HEK293 (cell line): ENCODE data around the gene TC2N.

ENCODE experiments used
- CTCF ChIA-PET: fragments of 350-600 bp; formaldehyde crosslinking; extraction: SDS; loops from one replicate; lab custom pipeline; 2021; ENCODE audit warnings: antibody characterized with exemption; lab: Yijun Ruan, JAX
- POLR2A ChIA-PET: fragments of 300-600 bp; formaldehyde crosslinking; extraction: SDS; loops from one replicate; lab custom pipeline; 2020; ENCODE audit warnings: antibody characterized with exemption, inconsistent platforms; lab: Yijun Ruan, JAX
- H3K27ac ChIP-seq: fragments of 200-500 bp; sonication (Bioruptor generic); 2 replicates; pipeline ENCODE4 v1.5.1; 2014; ENCODE audit warnings: low read depth, low read length, control low read depth, inconsistent platforms; ENCODE audit errors: extremely low read depth
- H3K36me3 ChIP-seq, 2 experiments: fragments of 200-500 bp in 1 of 2; sonication (Bioruptor generic) in 1 of 2; 1 replicate in 1 of 2; 2 replicates in 1 of 2; pipeline ENCODE4 v1.5.1; 2014 to 2017; ENCODE audit warnings: inconsistent platforms in 2 of 2, low read length in 2 of 2; ENCODE audit not compliant: control insufficient read depth in 2 of 2, insufficient read depth in 1 of 2
- H3K4me1 ChIP-seq: fragments of 200-500 bp; sonication (Bioruptor generic); 2 replicates; pipeline ENCODE4 v1.5.1; 2014; ENCODE audit warnings: mild to moderate bottlenecking, low read length, inconsistent platforms; ENCODE audit not compliant: control insufficient read depth, insufficient read depth
- H3K4me3 ChIP-seq: 2 replicates; pipeline ENCODE4 v1.5.1; 2011; ENCODE audit warnings: low read depth, mild to moderate bottlenecking, control low read depth, low read length, moderate library complexity
- H3K9me3 ChIP-seq: fragments of 200-500 bp; sonication (Bioruptor generic); 2 replicates; pipeline ENCODE4 v1.5.1; 2014; ENCODE audit warnings: low read depth, low read length, inconsistent platforms; ENCODE audit not compliant: control insufficient read depth, insufficient read depth
- FEZF1 ChIP-seq: fragments of 450-650 bp; formaldehyde crosslinking; IDR thresholded peaks from 2 replicates; pipeline ENCODE4 v1.5.1; 2016; ENCODE audit warnings: missing biosample characterization, missing genetic modification characterization
- GLIS1 ChIP-seq: fragments of 450-650 bp; formaldehyde crosslinking; IDR thresholded peaks from 2 replicates; pipeline ENCODE4 v1.5.1; 2016; ENCODE audit warnings: missing biosample characterization, missing genetic modification characterization
- HOXC10 ChIP-seq: sonication (generic); formaldehyde crosslinking; IDR thresholded peaks from 2 replicates; pipeline ENCODE4 v1.8.1; 2023; ENCODE audit warnings: mild to moderate bottlenecking, missing genetic modification reagents
- KLF9 ChIP-seq: fragments of 450-650 bp; formaldehyde crosslinking; IDR thresholded peaks from 2 replicates; pipeline ENCODE4 v1.5.1; 2016; ENCODE audit warnings: missing biosample characterization, missing genetic modification characterization, low read depth
- OSR2 ChIP-seq: fragments of 450-650 bp; formaldehyde crosslinking; IDR thresholded peaks from 2 replicates; pipeline ENCODE4 v1.5.1; 2016; ENCODE audit warnings: missing biosample characterization, missing genetic modification characterization
- SP3 ChIP-seq: fragments of 450-650 bp; formaldehyde crosslinking; IDR thresholded peaks from 2 replicates; pipeline ENCODE4 v1.5.1; 2016; ENCODE audit warnings: missing biosample characterization, missing genetic modification characterization
- YY2 ChIP-seq: fragments of 450-650 bp; formaldehyde crosslinking; IDR thresholded peaks from 2 replicates; pipeline ENCODE4 v1.5.1; 2016; ENCODE audit warnings: missing biosample characterization, missing genetic modification characterization
- ZNF132 ChIP-seq: fragments of 450-650 bp; formaldehyde crosslinking; IDR thresholded peaks from 2 replicates; pipeline ENCODE4 v1.5.1; 2017; ENCODE audit warnings: missing biosample characterization, missing genetic modification characterization, borderline replicate concordance
- ZNF138 ChIP-seq: fragments of 450-650 bp; formaldehyde crosslinking; IDR thresholded peaks from 2 replicates; pipeline ENCODE4 v1.5.1; 2016; ENCODE audit warnings: missing biosample characterization, missing genetic modification characterization, borderline replicate concordance
- ZNF2 ChIP-seq: fragments of 450-650 bp; formaldehyde crosslinking; IDR thresholded peaks from 2 replicates; pipeline ENCODE4 v1.5.1; 2016; ENCODE audit warnings: missing biosample characterization, missing genetic modification characterization
- ZNF23 ChIP-seq: fragments of 450-650 bp; formaldehyde crosslinking; IDR thresholded peaks from 2 replicates; pipeline ENCODE4 v1.5.1; 2016; ENCODE audit warnings: missing biosample characterization, missing genetic modification characterization, borderline replicate concordance
- ZNF354C ChIP-seq: fragments of 450-650 bp; formaldehyde crosslinking; IDR thresholded peaks from 2 replicates; pipeline ENCODE4 v1.5.1; 2016; ENCODE audit warnings: missing biosample characterization, missing genetic modification characterization, low read depth, borderline replicate concordance
- ZNF404 ChIP-seq: fragments of 450-650 bp; formaldehyde crosslinking; IDR thresholded peaks from 2 replicates; pipeline ENCODE4 v1.5.1; 2017; ENCODE audit warnings: missing biosample characterization, missing genetic modification characterization
- ZNF530 ChIP-seq: fragments of 450-650 bp; formaldehyde crosslinking; IDR thresholded peaks from 2 replicates; pipeline ENCODE4 v1.5.1; 2016; ENCODE audit warnings: low read depth, missing biosample characterization, missing genetic modification characterization
- ZNF571 ChIP-seq: fragments of 450-650 bp; formaldehyde crosslinking; IDR thresholded peaks from 2 replicates; pipeline ENCODE4 v1.5.0; 2017; ENCODE audit warnings: missing biosample characterization, missing genetic modification characterization
- ZNF623 ChIP-seq: fragments of 450-650 bp; formaldehyde crosslinking; IDR thresholded peaks from 2 replicates; pipeline ENCODE4 v1.5.1; 2016; ENCODE audit warnings: missing biosample characterization, missing genetic modification characterization
- ZNF707 ChIP-seq: fragments of 450-650 bp; formaldehyde crosslinking; IDR thresholded peaks from 2 replicates; pipeline ENCODE4 v1.5.1; 2016; ENCODE audit warnings: missing biosample characterization, missing genetic modification characterization
- ZNF830 ChIP-seq: fragments of 450-650 bp; IDR thresholded peaks from 2 replicates; pipeline ENCODE4 v1.5.0; 2018; ENCODE audit warnings: missing biosample characterization, missing genetic modification characterization, low read depth, mild to moderate bottlenecking, moderate library complexity
- TF ChIP-seq, protein P1 (sequence below): fragments of 450-650 bp; formaldehyde crosslinking; conservative IDR thresholded peaks from 2 replicates; pipeline ENCODE4 v1.5.1; 2016; ENCODE audit warnings: low read depth, missing biosample characterization, missing genetic modification characterization
- TF ChIP-seq, protein P2 (sequence below): fragments of 450-650 bp; formaldehyde crosslinking; IDR thresholded peaks from 2 replicates; pipeline ENCODE4; 2016; ENCODE audit warnings: missing biosample characterization, missing genetic modification characterization

TC2N gene

DNA sequence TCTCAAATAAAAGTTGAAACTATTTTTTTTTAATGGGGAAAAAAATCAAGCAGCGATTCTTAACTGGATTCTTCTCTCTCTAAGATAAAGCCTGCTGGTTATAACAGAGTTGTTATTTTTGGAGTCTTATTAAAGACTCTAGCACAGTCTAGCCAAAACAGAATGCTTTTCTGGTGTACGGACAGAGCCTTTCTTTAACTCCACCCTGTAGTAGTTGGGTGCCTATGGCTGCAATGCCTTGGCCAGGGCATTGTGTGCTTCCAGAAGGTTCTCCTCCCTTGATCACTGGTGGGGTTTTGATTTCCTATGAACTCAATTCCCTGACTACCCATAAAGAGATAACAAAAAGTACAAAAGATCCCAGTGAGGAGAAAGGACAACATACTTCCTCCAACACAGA is 35.7 kb upstream of the TC2N start:
- Histone ChIP-seq H3K4me1 (no peaks in the 10 kb centered on the region), H3K4me3 (no peak overlapping the region), H3K9me3 (no peaks in the 10 kb centered on the region), H3K36me3 (no peaks in the 10 kb centered on the region), H3K27ac (no peak overlapping the region)
- ChIA-PET POLR2A (no interaction called here), CTCF (no interaction called here)
- TF ChIP-seq ZNF2 (tag by site-specific recombination) (no peak), ZNF132 (tag by site-specific recombination) (no peak), ZNF354C (tag by site-specific recombination) (no peak), HOXC10 (CRISPR knock-in tag) (no peak), SP3 (tag by site-specific recombination) (no peak)
- TF ChIP-seq, protein P1, sequence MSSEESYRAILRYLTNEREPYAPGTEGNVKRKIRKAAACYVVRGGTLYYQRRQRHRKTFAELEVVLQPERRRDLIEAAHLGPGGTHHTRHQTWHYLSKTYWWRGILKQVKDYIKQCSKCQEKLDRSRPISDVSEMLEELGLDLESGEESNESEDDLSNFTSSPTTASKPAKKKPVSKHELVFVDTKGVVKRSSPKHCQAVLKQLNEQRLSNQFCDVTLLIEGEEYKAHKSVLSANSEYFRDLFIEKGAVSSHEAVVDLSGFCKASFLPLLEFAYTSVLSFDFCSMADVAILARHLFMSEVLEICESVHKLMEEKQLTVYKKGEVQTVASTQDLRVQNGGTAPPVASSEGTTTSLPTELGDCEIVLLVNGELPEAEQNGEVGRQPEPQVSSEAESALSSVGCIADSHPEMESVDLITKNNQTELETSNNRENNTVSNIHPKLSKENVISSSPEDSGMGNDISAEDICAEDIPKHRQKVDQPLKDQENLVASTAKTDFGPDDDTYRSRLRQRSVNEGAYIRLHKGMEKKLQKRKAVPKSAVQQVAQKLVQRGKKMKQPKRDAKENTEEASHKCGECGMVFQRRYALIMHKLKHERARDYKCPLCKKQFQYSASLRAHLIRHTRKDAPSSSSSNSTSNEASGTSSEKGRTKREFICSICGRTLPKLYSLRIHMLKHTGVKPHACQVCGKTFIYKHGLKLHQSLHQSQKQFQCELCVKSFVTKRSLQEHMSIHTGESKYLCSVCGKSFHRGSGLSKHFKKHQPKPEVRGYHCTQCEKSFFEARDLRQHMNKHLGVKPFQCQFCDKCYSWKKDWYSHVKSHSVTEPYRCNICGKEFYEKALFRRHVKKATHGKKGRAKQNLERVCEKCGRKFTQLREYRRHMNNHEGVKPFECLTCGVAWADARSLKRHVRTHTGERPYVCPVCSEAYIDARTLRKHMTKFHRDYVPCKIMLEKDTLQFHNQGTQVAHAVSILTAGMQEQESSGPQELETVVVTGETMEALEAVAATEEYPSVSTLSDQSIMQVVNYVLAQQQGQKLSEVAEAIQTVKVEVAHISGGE: no peak

DNA sequence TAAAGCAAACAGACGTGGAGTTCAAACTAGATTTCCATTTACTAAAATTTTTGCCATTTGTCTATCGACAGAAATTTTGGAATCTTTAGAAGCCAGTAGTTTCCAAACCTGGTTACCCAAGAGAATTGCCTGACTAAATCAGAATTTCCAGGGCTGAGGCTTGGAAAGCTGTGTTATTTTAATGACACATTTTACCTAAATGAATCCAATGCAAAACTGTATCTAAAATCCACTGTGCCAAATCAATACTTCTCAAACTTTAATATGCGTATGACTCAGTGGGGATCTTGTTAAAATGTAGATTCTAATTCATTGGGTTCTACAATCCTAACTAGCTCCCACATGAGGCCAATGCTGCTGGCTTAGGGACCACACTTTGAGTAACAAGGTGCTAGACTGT is 35.0 kb upstream of the TC2N start:
- CTCF ChIA-PET: interaction anchor here (1.2 kb wide), 1 partner anchor 577 kb away, joined by 3 read pairs; no protein-coding TSS in a partner anchor
- no peaks in the 10 kb centered on the region for H3K9me3 ChIP-seq
- H3K27ac ChIP-seq: no peak overlapping the region
- H3K4me1 ChIP-seq: no peaks in the 10 kb centered on the region; the same call in 1 of the 2 replicates
- TF ChIP-seq KLF9 (tag by site-specific recombination) (no peak), ZNF23 (no peak), ZNF530 (tag by site-specific recombination) (no peak), FEZF1 (tag by site-specific recombination) (no peak), ZNF138 (tag by site-specific recombination) (no peak), YY2 (no peak), ZNF404 (tag by site-specific recombination) (no peak), ZNF571 (tag by site-specific recombination) (no peak), OSR2 (no peak), ZNF707 (tag by site-specific recombination) (no peak), ZNF623 (tag by site-specific recombination) (no peak), ZNF830 (tag by site-specific recombination) (no peak), GLIS1 (tag by site-specific recombination) (no peak)
- TF ChIP-seq, protein P2, sequence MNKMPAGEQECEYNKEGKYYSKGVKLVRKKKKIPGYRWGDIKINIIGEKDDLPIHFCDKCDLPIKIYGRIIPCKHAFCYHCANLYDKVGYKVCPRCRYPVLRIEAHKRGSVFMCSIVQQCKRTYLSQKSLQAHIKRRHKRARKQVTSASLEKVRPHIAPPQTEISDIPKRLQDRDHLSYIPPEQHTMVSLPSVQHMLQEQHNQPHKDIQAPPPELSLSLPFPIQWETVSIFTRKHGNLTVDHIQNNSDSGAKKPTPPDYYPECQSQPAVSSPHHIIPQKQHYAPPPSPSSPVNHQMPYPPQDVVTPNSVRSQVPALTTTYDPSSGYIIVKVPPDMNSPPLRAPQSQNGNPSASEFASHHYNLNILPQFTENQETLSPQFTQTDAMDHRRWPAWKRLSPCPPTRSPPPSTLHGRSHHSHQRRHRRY: no peak
- no peak overlapping the region for H3K4me3 ChIP-seq
- no peaks in the 10 kb centered on the region for H3K36me3 ChIP-seq
- POLR2A ChIA-PET: no interaction called here
